ENCODE data around the gene TEAD1. TPM values are rescaled to one million over a fixed set of nuclear protein-coding genes. Genes with fewer than 3 reads are reported as not detected.

TEAD1 gene
- total and polyA plus RNA-seq, 2 experiments from 2014 or later = 24.5 to 103 TPM

DNA sequence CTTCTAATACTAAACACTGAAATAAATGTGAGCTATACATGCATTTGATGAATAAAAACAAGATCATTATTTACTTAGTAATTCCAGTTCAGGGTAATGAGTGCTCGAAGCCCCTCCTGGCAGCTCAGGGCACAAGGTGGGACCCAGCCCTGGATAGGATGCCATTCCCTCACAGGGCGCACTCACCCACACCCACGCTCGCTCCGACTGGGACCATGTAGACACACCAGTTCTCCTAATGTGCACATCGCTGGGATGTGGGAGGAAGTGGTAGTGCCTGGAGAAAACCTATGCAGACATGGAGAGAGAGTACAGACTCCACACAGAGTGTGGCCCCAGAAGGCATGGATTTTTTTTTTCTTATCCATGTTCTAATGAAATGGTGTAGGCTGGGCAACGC, 290.4 kb downstream of the TEAD1 start (continued):
- no peak for TF ChIP-seq ZNF462 (CRISPR knock-in tag; IDR thresholded peaks at IDR 0.05)

DNA sequence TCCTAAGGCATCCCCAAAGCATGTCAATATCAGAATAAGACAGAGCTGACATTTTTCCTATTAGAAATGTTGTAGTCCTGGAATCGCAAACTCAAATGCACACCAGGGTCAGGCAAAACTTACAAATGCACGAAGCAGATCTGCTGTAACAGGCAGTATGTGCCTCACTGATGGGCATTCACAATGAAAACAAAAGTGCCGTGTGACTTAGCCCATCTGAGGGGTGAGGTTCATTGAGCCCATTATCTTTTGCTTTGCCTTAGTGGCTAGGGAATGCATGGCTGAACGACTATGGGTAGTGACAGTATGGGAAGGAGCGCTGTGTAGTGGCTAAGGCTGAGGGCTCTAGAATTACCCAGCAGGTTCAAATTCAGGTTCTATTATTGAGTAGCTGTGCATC, 291.8 kb downstream of the TEAD1 start:
- Histone ChIP-seq H3K4me1 (ENCODE audit: insufficient read depth) (no peaks in the 10 kb centered on the region), H3K79me2 (replicated peaks; ENCODE audit: insufficient read depth) (no peaks in the 10 kb centered on the region), H3K27me3 (ENCODE audit: insufficient read depth) (no peaks in the 10 kb centered on the region), H3K4me3 (no peak overlapping the region), H4K20me1 (replicated peaks; ENCODE audit: insufficient read depth) (no peaks in the 10 kb centered on the region), H3K4me2 (no peak overlapping the region), H2AFZ (no peak overlapping the region), H3K9me2 (ENCODE audit: insufficient read depth) (no peaks in the 10 kb centered on the region), H3F3A (replicated peaks; ENCODE audit: low read depth) (no peaks in the 10 kb centered on the region), H3K27ac (ENCODE audit: low read depth) (no peak overlapping the region), H3K36me3 (ENCODE audit: insufficient read depth) (no peaks in the 10 kb centered on the region)
- Mint-ChIP-seq H3K27ac (no peak overlapping the region), H3K4me3 (no peak overlapping the region), H3K27me3 (ENCODE audit: insufficient read depth, low read depth, poor library complexity) (peaks cover 7% of the 10 kb centered on the region), H3K9me3 (no peaks in the 10 kb centered on the region), H3K4me1 (no peaks in the 10 kb centered on the region; the same call in 2 of the 3 replicates), H3K36me3 (ENCODE audit: low read depth) (no peaks in the 10 kb centered on the region)
- ATAC-seq = no peak
- no peak for DNase-seq (ENCODE audit: low spot score)
- TF ChIP-seq, protein P1, sequence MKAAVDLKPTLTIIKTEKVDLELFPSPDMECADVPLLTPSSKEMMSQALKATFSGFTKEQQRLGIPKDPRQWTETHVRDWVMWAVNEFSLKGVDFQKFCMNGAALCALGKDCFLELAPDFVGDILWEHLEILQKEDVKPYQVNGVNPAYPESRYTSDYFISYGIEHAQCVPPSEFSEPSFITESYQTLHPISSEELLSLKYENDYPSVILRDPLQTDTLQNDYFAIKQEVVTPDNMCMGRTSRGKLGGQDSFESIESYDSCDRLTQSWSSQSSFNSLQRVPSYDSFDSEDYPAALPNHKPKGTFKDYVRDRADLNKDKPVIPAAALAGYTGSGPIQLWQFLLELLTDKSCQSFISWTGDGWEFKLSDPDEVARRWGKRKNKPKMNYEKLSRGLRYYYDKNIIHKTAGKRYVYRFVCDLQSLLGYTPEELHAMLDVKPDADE (IDR thresholded peaks at IDR 0.05) = no peak
- no peak for TF ChIP-seq CREB1 (CRISPR knock-in tag; IDR thresholded peaks at IDR 0.05; ENCODE audit: low read depth)
- no peak for TF ChIP-seq ZNF462 (CRISPR knock-in tag; IDR thresholded peaks at IDR 0.05)
- no peak for TF ChIP-seq CTCF (conservative IDR thresholded peaks at IDR 0.05; ENCODE audit: low read depth in 2 of 2)
- TF ChIP-seq EZH2 (IDR thresholded peaks at IDR 0.05; ENCODE audit: low read depth, unreplicated experiment) = no peak
- no peak for TF ChIP-seq ZNF331 (CRISPR knock-in tag; IDR thresholded peaks at IDR 0.05; ENCODE audit: low read depth)
- no peak for TF ChIP-seq ZNF114 (CRISPR knock-in tag; IDR thresholded peaks at IDR 0.05)
